A549 (cell line): ENCODE measurements around the gene CD79B.

Experiments
- BHLHE40 ChIP-seq: IDR thresholded peaks from 2 replicates; pipeline ENCODE4 v1.6.1; 2012; ENCODE audit warnings: low read depth, low read length, inconsistent platforms
- HEYL ChIP-seq: fragments of 250-450 bp; sonication (Bioruptor Pico); IDR thresholded peaks from 2 replicates; pipeline ENCODE4 v1.8.0; 2021; ENCODE audit warnings: mild to moderate bottlenecking, moderate library complexity
- PHF8 ChIP-seq: fragments of 200-600 bp; sonication (generic); IDR thresholded peaks from 2 replicates; pipeline ENCODE4 v1.6.1; 2016; ENCODE audit warnings: low read depth, mild to moderate bottlenecking, antibody characterized with exemption, moderate library complexity, borderline replicate concordance

DNA sequence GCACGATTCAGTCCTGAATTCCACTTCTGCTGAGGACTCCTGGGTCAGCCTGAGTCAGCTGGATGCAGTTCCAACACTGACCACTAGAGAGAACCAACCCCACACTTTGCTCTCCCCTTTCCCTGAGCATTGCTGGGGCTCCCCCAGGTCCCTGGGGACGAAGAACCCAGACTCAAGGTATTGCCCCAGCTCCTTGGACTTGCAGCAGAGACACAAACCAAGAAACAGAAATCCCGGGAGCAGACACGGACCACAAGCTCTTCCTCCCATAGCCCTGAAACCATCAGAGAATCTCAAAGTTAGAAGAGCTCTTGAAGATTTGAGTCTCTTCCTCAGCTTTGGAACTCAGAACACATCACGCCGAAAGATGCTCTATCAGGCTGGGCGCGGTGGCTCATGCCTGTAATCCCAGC is 12.8 kb downstream of the CD79B start:
- TF ChIP-seq HEYL (CRISPR knock-in tag) (no peak), BHLHE40 (no peak), PHF8 (no peak)
